Brain microvascular endothelial cell (primary cell): ENCODE data around the gene TMC5.

Experiments
- DNase-seq: peaks from one replicate; pipeline ENCODE4 v3.0.0-alpha.2; 2020
- H3K27ac ChIP-seq: fragments of 250-450 bp; sonication (Bioruptor Pico); 2 replicates; pipeline ENCODE4 v1.5.1; 2020; ENCODE audit warnings: mild to moderate bottlenecking, moderate library complexity
- H3K27me3 ChIP-seq: fragments of 250-450 bp; sonication (Bioruptor Pico); replicated peaks from 2 replicates; pipeline ENCODE4 v1.5.1; 2020; ENCODE audit warnings: mild to moderate bottlenecking
- H3K36me3 ChIP-seq: fragments of 250-450 bp; sonication (Bioruptor Pico); replicated peaks from 2 replicates; pipeline ENCODE4 v1.5.1; 2020; ENCODE audit warnings: mild to moderate bottlenecking
- H3K4me3 ChIP-seq: 2 replicates; pipeline ENCODE4 v1.5.1; 2011; ENCODE audit warnings: low read depth, mild to moderate bottlenecking, control low read depth, low read length, moderate library complexity
- in situ Hi-C: cut with HindIII; loops from 2 replicates; pipeline ENCODE4 v1.10.0; 2017; ENCODE audit warnings: low sequenced_read_pairs, low pct_ligation_motif_present
- TF ChIP-seq, protein P1 (sequence below): IDR thresholded peaks from 2 replicates; pipeline ENCODE4 v1.5.1; 2011; ENCODE audit warnings: low read depth, mild to moderate bottlenecking, moderate library complexity, low read length, control low read depth, inconsistent platforms; ENCODE audit errors: missing control alignments

Gene TMC5

DNA sequence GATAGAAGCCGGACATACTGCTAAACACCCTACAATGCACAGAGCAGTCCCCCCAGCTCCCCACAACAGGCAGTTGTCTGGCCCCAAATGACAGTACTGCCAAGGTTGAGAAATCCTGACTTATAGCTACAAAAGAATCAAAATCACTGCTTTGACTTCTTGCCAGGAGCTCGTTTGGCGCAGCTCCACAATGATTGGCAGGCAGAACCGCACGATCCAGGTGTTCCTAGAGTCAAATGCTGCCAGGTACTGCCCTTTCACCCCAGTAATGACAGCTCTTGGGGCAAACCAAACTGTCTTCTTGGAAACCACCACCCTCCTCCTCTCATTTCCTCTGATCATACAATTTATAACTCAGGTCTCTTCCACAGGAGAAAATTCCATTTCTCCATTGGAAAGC is 2.2 kb upstream of the TMC5 start:
- TF ChIP-seq, protein P1, sequence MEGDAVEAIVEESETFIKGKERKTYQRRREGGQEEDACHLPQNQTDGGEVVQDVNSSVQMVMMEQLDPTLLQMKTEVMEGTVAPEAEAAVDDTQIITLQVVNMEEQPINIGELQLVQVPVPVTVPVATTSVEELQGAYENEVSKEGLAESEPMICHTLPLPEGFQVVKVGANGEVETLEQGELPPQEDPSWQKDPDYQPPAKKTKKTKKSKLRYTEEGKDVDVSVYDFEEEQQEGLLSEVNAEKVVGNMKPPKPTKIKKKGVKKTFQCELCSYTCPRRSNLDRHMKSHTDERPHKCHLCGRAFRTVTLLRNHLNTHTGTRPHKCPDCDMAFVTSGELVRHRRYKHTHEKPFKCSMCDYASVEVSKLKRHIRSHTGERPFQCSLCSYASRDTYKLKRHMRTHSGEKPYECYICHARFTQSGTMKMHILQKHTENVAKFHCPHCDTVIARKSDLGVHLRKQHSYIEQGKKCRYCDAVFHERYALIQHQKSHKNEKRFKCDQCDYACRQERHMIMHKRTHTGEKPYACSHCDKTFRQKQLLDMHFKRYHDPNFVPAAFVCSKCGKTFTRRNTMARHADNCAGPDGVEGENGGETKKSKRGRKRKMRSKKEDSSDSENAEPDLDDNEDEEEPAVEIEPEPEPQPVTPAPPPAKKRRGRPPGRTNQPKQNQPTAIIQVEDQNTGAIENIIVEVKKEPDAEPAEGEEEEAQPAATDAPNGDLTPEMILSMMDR = no peak
- in situ Hi-C loops = no loop called here
- Histone ChIP-seq H3K4me3 (no peak overlapping the region), H3K27me3 (peaks cover 13% of the 10 kb centered on the region), H3K36me3 (no peaks in the 10 kb centered on the region), H3K27ac (no peak overlapping the region)
- no peak for DNase-seq

DNA sequence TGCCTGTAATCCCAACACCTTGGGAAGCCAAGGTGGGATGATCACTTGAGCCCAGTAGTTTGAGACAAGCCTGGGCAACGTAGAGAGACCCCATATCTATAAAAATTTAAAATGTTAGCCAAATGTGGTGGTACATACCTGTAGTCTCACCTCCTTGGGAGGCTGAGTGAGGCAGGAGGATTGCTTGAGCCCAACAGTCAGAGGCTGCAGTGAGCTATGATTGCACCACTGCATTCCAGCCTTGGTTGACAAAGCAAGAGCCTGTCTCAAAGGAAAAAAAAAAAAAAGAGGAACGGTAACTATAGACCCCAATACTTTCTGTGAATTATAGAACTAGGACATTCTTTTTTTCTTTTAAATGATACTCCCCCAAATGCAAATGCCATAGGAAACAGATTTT is 1.8 kb upstream of the TMC5 start:
- Histone ChIP-seq H3K36me3 (no peaks in the 10 kb centered on the region), H3K27ac (no peak overlapping the region), H3K4me3 (no peak overlapping the region), H3K27me3 (peaks cover 8% of the 10 kb centered on the region)
- TF ChIP-seq, protein P1 = no peak
- DNase-seq = no peak
- in situ Hi-C loops = no loop called here

DNA sequence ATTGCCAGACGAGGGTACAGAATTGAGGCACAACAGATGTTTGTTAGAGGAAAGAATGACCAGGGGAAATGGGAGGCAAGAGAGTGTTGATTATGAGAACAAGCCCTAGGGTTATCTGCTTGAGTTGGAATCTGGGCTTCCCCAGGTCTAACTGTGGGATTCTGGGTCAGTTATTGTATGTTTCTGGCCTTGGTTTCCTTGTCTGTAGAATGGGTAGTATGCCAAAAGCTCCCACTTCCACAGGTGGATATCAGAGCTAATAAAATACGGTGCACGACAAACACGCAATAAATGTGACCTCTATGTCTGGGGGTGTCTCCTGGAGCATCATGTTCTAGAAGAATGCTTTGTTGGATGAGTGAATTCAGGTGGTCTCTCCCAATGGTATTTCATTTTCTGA is 517 bp downstream of the TMC5 start:
- TF ChIP-seq, protein P1 = no peak
- H3K27ac ChIP-seq = no peak overlapping the region

DNA sequence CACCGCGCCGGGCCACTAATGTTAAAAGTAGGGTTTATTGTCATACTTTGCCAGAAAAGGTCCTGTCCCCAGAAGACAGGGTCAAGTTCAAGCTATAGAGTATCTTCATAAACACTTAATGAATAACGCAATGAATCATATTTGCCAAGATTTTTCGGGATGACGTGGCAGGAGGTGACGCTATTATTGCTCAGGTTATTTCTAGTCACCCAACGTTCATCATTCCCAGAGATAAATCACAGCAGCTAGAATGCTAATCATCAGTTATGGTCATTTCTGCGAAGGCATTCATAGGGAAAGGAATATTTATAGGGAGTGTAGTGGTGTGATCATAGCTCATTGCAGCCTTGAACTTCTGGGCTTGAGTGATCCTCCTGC is 2.0 kb downstream of the TMC5 start:
- in situ Hi-C loops = no loop called here
- H3K27ac ChIP-seq = no peak overlapping the region
- peak; percentile 29 for DNase-seq
- no peak overlapping the region for H3K4me3 ChIP-seq
- H3K36me3 ChIP-seq = no peaks in the 10 kb centered on the region
- H3K27me3 ChIP-seq = no peaks in the 10 kb centered on the region
- TF ChIP-seq, protein P1 = no peak

More for the DNA sequence above, 517 bp downstream of the TMC5 start:
- Histone ChIP-seq H3K4me3 (no peak overlapping the region), H3K27me3 (no peaks in the 10 kb centered on the region), H3K36me3 (no peaks in the 10 kb centered on the region)
- in situ Hi-C loops = no loop called here
- no peak for DNase-seq

DNA sequence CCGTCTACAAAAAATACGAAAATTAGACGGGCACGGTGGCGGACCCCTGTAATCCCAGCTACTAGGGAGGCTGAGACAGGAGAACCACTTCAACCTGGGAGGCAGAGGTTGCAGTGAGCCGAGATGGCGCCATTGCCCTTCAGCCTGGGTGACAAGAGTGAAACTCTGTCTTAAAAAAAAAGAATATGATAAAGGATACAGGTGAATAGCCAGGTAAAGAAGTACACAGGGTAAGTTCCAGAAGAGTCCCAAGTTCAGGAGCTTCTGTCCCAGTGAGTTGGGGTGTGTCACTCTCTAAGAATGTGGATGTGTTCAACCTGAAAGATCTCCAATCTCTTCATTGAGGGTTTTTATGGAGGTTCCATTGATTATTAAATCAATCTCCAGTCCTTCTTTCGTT is 6.8 kb downstream of the TMC5 start:
- no peak overlapping the region for H3K4me3 ChIP-seq
- no peaks in the 10 kb centered on the region for H3K36me3 ChIP-seq
- H3K27ac ChIP-seq = no peak overlapping the region
- in situ Hi-C loops = no loop called here
- TF ChIP-seq, protein P1 = no peak
- no peak for DNase-seq
- H3K27me3 ChIP-seq = no peaks in the 10 kb centered on the region

DNA sequence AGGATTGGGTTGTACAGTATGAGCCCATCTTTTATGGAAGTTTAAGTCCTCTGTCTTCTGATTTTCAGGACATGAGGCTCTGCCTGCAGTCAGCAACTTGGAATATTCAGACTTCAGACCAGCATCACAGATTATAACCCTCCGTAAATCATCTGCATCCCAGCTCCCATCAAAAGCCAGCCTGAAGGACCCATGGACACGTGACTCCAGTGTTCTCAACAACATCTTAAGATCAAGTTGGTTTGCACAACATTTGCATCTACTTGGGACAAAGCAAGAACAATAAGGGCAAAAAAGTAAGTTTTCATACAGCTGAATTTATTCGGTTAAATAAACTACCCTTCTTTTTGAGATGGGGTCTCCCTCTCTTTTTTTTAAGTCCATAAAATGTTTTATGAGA is 12.7 kb downstream of the TMC5 start:
- H3K4me3 ChIP-seq = no peak overlapping the region
- TF ChIP-seq, protein P1 = no peak
- no peaks in the 10 kb centered on the region for H3K36me3 ChIP-seq
- no peak overlapping the region for H3K27ac ChIP-seq
- H3K27me3 ChIP-seq = no peaks in the 10 kb centered on the region
- in situ Hi-C loops = no loop called here
- DNase-seq = no peak
